Nucleus accumbens (tissue), 56 donors: ENCODE data around the gene ODAD2.

ENCODE experiments used
- DNase-seq, 56 donors: peaks; one replicate each; lab custom pipeline; 2025; lab: John Stamatoyannopoulos, UW

Gene ODAD2

DNA sequence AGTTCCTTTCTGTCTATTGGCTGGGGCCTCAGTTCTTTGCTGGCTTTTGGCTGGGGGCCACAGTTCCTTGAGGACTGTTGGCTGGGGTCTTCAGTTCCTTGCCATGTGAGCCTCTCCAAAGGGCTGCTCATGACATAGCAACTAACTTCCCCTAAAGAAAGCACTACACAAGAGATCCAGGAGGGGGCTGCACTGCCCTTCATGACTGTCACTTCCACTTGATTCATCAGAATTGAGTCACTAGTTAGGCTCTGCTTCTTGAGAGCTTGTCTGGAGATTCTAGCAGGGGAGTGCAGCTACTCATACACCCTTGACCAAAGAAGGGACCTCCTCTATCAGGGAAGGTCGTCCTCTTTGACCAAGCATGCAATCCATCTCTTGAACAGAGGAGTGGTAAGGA lies 215.2 kb downstream of the ODAD2 start:
- no peak for DNase-seq

GRCh38 chr10:27779462-27780015 lies 219.3 kb downstream of the ODAD2 start:
- no peak for DNase-seq

- DNase-seq = no peak
Observed at GRCh38 chr10:27774831-27775230, 224.0 kb downstream of the ODAD2 start.

DNA sequence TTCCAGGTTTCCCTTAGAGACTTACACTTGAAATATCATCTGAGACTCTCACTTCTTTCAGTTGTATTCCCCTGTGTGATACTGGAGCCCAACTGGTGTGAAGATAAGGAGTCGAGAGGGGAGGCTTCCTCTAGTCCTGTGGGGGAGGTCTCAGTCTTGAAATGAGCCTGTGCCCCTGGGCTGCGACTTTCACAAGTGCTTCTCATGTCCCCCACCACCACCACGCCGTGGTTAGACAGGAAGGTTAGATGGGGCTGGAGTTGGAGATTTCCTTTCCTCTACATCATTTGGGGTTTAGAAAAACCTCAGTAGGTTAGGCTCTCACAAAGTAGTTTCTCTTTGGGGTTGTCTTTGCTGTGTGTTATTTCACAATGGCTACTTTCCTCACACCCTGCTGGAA lies 227.6 kb downstream of the ODAD2 start:
- DNase-seq = no peak

DNA sequence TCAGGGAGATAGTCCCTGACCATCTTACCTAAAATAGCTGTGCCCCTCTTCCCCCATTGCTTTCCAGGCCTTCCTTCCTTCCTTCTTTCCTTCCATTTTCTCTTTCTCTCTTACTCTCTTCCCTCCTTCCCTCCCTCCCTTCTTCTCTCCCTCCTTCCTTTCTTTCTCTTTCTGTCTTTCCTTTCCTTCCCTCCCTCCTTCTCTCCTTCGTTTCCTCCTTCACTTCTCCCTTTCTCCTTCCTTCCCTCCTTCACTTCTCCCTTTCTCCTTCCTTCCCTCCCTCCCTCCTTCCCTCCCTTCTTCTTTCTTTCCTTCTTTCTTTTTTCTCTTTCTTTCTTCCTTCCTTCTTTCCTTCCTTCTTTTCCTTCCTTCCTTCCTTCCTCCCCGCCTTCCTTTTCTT lies 228.7 kb downstream of the ODAD2 start:
- no peak for DNase-seq
